Stimulated activated CD4-positive, alpha-beta T cell treated with anti-CD3 and anti-CD28 coated beads, Interleukin-4, amount 100 ng/mL, for 1 hour (primary cell): ENCODE measurements around the gene IFITM5.

Experiments
- DNase-seq: peaks from one replicate; pipeline ENCODE4 v3.0.0-alpha.2; 2020

The IFITM5 gene

DNA sequence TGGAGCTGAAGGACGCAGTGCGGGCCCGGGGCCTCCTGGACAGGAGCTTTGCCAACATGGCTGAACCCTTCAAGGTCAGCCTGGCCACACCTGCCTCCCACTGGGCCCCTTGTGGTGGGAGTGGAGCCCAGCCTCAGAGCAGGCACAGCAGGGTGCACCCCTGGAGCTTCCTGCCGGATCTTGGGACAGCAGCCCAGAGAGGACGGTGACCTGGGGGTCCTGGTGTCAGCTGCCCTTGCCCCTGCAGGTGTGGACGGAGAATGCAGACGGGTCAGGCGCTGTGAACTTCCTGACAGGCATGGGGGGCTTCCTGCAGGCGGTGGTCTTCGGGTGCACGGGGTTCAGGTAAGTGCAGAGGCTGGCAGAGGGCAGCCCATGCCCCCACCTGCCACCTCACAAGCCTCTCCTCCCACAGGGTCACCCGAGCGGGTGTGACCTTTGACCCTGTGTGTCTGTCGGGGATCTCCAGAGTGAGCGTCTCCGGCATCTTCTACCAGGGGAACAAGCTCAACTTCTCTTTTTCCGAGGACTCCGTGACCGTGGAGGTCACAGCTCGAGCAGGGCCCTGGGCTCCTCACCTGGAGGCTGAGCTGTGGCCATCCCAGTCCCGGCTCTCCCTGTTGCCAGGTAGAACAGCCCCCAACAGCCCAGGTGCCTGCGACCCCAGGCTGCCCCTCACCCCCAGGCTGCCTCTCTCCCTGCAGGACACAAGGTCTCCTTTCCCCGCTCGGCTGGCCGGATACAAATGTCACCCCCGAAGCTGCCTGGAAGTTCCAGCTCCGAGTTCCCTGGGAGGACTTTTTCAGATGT is 5.3 kb downstream of the IFITM5 start:
- no peak for DNase-seq

- no peak for DNase-seq
These were observed 6.0 kb downstream of the IFITM5 start for GRCh38 chr11:293271-293851.

DNA sequence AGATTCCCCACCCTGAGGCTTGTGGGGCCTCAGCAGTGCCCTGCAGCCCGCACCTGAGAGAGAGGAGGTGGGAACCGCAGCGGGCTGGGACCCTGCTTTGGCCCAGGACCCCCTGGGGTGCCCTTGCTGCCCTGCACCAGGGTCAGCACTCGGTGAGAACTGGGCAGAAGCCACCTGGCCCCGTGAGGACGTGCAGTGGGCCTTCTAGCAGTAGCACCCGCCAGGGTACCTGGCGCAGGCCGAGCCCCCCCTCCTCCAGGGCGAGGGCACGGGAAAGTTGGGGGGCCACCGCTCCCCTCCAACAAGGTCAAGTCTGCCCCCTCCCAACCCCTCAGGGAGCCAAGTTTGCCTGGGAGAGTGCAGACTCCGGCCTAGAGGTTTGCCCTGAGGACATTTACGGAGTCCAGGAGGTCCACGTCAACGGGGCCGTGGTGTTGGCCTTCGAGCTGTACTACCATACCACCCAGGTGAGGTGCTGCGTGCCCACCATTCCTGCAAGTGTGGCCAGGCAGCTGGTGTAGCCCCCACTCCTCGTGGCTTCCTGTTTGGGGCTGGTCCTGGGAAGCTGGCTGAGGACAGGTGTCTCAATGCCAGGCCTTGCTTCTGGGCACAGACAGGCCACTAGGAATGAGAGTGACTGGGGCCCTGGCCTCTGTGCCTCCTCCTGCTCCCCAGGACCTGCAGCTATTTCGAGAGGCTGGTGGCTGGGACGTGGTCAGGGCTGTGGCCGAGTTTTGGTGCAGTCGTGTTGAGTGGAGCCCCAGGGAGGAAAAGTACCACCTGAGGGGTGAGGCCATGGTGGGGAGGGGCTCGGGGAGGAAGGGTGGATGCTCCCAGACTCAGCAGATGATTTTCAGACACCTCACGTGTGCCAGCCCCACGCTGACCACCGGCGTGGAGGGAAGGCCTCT is 6.9 kb downstream of the IFITM5 start:
- DNase-seq = no peak

GRCh38 chr11:291281-292210 is 7.8 kb downstream of the IFITM5 start:
- DNase-seq = peak; percentile 3

DNA sequence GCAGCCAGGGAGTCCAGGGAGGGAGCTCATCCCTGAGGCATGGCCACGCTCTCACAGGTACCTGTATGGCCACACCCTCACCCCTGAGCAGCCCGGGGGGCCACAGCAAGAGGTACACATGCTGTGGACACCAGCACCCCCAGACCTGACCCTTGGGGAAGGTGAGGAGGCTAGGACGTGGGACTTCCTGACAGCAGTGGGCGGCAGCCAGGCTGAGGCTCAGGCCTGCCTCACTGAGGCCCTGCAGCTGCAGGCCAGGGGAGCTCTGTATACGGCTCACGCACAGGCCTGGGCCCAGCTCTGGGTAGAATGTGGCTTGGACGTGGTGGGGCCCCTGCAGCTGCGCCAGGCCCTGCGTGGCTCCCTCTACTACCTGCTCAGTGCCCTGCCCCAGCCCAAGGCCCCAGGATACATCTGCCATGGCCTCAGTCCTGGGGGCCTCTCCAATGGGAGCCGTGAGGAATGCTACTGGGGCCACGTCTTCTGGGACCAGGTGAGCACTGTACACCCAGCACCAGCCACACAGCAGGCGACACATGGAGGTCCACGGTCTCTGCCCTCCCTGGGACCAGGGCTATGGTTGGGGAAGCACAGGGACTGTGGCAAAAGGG is 8.6 kb downstream of the IFITM5 start:
- DNase-seq = peak; percentile 10

DNA sequence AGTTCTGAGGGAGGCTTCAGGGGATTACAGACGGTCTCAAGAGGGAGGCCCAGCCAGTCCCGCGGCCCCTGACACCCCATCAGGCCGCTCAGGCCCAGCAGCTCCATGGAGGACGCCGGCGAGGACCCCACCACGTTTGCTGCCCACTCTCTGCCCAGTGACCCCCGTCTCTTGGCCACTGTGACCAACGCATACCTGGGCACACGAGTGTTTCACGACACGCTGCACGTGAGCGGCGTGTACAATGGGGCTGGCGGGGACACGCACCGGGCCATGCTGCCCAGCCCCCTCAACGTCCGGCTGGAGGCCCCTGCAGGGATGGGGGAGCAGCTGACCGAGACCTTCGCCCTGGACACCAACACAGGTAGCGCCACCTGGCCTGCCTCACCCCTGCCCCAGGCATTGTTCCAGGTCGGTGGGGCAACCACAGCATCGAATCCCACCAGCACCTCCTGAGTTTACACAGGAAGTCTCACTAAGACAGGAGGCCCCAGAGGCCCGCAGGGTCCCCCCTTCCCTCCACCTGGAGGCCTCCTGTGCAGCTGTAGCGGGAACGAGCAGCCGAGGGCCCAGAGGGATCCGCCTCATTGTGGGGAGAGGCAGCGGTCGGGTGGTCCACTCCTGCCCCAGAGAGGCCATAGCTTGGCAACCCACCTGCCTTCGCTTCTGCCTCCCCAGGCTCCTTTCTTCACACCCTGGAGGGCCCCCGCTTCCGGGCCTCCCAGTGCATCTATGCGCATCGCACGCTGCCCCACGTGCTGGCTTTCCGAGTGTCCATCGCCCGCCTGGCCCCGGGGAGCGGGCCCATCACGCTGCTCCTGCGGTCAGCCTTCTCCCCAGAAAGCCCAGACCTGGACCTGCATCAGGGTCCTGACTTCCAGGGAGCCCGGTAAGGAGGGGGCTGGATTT is 9.4 kb downstream of the IFITM5 start:
- DNase-seq = peak; percentile 16

GRCh38 chr11:289398-289711 is 10.0 kb downstream of the IFITM5 start:
- DNase-seq = no peak

DNA sequence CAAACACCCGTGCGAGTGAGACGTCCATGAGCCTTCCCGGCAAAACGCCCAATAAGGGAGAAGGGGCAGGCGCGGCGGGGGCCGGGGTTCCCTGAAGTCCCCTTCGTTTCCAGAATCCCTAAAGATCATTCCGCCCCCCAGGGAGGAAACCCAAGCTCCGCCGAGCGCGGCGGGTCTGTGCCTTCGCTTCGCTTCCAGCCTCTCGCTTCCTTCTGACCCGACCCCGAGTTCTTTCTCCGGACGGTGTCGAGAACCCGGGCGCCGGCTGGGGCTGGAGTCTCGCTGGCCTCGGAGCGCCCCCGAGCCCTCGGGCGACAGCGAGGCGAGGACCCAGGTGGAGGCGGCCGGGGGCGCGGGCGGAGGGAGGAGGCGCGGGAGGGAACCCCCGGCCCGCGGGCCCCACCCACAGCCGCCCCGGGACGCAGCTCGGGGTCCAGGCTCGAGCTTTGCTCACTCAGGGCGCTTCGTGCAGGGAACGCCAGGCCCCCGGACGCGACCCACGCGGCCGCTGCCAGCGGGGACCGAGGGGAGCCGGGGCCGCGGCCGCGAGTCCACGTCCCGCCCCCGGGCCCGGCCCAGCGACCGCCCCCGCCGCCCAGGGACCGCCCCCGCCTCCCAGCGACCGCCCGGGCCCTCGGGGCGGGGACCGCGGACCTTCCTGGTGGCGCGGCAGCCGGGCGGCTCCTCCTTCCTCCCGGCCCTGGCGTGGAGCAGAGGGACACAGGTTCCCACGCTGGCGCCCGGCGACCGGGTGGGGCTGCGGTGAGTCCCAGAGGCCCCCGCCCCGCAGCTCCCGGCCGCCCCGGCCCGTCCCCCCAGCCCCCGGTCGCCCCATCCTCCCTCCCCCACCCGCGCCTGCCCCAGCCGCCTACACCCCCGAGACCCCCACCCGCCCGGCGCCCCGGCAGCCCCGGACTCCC is 10.6 kb downstream of the IFITM5 start, which contains the start of gene PGGHG:
PGGHG (plus strand) TSS at position 649 of the 920 bp plus-strand sequence. CDS start 691 bp downstream, outside the sequence.
- peak; percentile 50 for DNase-seq

- peak; percentile 53 for DNase-seq
These were observed 11.4 kb downstream of the IFITM5 start for GRCh38 chr11:287821-288477.

GRCh38 chr11:286977-287820 is 12.1 kb downstream of the IFITM5 start:
- peak; percentile 47 for DNase-seq

DNA sequence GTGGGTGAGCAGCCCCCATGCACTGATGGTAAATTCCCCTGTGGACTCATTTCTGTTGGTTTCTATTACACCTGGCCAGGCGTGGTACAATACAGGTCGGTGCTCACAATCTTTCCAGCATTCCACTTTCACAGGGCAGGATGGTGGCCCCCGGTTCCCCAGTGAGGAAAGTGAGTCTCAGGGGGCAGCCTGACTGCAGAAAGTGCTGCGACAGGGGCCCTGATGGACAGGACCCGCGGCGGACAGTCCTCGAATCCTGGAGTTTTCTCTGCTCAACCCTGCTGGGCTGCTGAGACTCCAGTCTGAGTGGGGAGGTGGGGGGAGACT is 13.5 kb downstream of the IFITM5 start:
- no peak for DNase-seq

DNA sequence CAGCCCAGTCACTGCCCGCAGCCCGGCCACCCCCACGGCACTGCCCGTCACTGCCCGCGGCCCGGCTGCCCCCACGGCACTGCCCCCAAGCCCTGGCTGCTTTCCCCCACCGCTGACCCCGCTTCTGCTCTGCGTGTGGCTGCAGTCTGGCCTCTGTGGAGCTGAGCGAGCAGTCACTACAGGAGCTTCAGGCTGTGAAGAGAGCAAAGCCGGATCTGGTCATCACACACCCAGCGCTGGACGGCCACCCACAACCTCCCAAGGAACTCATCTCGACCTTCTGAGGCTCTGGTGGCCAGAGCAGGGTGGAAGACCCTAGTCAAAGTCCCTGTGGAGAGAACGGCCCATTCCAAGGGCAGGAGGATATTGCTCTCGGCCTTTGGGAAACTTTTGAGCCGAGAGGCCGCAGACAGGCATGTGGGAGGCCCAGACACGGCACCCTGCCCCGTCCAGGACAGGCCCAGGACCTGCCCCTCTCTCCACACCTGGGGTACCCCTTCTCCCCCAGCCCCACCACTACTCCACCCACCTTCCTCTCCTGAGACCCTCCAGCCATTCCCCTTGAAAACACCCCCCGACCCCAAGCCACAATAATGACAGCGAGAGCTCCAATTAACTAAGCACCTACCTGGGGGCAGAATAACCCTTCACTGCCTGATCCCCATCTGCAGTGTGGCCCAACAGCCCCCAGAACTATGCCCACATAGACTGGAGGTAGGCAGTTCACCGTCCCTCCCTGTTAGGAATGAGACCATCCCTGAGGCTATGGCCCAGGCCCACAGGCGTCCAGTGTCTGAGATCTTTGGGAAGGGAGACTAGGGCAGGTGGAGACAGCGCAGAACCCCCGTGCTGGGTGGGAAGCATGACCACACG is 14.1 kb downstream of the IFITM5 start:
- DNase-seq = no peak

DNA sequence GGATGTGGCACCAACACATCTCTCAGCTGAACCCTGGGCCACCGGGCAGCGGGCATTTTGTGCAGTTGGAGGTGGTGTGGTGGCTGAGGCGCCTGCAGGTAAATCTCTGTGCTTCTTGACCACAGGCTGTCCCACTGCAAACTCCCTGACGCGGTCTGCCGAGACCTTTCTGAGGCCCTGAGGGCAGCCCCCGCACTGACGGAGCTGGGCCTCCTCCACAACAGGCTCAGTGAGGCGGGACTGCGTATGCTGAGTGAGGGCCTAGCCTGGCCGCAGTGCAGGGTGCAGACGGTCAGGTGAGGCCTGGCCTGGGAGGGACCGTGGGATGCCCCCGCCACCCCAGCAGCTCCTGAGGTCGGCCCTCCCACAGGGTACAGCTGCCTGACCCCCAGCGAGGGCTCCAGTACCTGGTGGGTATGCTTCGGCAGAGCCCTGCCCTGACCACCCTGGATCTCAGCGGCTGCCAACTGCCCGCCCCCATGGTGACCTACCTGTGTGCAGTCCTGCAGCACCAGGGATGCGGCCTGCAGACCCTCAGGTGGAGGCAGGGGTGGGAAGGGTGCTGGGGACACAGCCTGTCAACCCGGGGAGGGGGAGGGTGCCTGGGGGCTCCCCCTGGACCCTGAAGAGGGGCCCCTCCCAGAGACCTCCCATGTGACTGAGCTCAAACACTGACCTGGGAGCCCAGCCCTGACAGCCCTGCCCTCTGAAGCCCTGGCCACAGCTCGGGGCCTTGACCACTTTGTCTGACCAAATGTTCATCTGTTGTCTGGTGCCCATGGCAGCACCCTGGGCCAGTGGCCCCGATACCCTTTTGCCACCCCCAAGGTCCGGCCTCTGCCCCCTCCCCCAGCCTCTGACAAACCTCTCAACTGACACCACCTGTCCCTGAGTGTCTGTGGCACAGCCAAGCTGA is 15.0 kb downstream of the IFITM5 start:
- no peak for DNase-seq

DNA sequence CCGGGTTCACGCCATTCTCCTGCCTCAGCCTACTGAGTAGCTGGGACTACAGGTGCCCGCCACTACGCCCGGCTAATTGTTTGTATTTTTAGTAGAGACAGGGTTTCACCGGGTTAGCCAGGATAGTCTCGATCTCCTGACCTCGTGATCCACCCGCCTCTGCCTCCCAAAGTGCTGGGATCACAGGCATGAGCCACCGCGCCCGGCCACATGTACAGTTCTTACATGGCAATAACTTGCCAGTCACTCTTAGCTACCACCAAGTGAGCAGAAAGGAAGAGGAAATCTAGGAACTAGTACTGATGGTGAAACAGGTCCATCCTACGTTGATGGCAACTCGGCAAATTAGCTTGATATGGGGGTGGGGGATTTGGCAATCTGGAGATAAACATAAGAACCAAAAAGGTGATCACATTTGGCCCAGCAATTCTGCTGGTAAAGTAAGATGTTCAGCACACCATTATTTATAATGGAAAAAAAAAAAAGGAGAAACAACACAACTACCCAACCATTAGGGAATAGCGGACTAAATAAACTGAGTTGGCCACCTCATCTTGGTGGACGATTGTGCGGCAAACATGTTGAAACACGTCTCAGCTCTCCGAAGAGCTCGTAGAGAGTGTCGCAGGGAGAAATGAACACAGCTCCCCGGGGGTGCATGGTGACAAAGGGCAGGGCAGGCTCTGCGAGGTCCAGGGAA is 15.8 kb downstream of the IFITM5 start:
- DNase-seq = no peak

DNA sequence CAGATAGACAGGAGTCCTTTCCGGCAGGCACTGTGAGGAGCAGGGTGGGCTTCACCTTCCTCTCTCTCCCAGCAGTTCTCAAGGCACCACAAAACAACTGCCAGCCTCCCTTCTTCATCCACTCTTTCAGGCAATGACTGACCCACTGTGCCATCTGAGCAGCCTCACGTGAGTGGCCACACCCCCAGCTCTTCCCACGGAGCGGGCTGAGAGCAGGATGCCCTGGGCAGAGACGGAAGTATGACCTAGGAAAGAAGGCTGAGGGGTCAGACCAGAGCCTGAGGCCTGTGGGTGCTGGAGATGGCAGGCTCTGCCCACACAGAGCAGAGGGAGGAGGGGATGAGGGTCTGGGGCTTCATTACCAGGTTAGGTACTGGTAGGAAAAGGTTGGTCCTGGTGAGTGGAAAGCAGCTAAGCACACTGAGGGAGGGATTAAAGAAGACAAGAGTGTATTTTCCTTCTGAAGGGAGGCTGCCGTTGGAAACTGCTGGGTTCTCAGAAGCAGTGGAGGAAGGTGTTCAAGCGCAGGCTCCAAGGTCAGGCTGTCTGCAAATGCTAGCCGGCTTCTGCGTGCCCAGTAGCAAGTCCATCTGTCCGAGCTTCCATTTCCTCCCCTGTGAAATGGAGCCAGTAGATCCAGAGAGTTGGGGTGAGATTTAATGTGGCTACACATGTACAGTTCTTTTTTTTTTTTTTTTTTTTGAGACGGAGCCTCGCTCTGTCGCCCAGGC is 16.5 kb downstream of the IFITM5 start:
- no peak for DNase-seq
